GM21526 (cell line): Measurements from ENCODE around the gene MRPS2.
"Not testable (repeated sequence)": the region's sequence is repeated elsewhere in the genome, so short reads cannot be mapped to it uniquely, and the experiment has no call there.

Experiments
- ATAC-seq: cut with Tn5 transposase; IDR thresholded peaks from one replicate; pipeline ENCODE4 v1.9.1; 2021; ENCODE audit warnings: moderate library complexity; ENCODE audit not compliant: unreplicated experiment, low FRiP score

MRPS2 gene

DNA sequence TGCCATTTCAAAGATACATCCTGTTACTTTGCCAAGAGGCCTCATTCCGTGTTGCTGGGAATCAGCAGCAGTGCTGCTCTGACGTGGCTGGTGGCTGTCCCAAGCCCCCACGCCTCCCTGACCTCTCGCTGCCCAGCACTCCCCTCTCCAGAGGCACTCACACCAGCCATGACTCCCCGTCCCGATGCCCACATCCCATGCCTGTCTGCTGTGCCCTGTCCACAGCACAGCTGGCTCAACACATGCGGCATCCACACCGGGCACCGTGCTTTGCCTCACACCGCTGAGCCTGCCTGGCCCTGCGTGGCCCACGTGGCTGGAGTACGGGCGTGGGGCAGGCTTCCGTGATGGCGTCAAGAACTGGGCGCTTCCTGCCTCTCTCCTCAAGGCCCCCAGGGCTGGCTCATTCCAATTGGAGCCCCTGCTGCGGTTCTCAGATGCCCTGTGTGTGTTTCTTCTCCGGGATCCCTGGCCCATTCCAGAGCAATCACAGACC, 12.9 kb downstream of the MRPS2 start:
- no peak for ATAC-seq

DNA sequence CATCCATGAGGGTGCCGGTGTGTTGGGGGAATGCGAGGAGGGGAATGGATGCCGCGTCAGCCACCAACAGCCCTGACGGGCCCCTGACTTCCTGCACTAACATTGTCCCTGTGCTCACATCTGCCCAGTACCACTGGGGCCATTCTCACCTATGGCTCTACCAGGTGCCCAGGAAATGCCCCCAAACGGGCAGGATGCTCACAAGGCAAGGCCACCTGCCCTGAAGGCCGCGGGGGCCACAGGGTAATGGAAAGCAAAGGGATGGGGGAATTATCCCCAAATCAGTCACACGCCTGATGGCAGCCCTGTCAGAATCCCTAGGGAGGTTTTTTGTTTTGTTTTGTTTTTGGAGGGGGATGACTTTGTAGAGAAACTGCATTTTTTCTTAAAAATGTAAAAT, 13.4 kb downstream of the MRPS2 start:
- ATAC-seq: not testable (repeated sequence)

DNA sequence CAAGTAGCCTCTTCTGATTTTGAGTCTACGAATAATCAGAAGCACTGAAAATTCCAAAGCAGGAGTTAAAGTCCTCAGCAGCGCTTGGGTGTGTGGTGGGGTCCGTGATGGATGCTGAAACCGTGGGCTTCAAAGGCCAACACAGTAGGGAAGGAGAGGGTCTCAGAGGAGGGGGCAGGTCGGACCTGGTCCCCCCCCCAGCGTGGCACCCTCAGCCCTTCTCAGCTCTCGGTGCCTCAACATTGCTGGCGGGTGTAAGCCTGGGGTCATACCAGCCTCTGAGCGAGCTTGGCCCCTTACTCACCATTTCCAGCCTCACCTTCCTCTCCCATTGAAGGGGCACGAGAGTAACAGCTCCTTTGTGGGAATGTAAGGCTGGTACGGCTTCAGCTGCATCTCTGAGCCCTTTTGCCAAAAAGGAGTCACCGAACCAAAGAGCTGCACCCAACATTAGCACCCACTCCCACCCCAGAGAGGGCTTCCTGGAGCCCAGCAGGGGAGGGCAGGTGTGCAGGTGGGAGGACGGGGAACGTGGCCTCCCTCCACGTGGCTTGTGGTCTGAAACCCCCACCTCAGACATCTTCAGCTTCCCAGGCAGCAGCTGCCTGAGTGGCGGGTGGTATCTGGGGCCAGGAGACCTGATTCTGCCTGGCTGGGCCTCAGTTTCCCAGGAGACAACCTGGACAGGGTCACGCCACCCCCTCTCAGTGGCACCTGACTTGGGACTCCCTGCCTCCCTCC, 14.0 kb downstream of the MRPS2 start:
- no peak for ATAC-seq

DNA sequence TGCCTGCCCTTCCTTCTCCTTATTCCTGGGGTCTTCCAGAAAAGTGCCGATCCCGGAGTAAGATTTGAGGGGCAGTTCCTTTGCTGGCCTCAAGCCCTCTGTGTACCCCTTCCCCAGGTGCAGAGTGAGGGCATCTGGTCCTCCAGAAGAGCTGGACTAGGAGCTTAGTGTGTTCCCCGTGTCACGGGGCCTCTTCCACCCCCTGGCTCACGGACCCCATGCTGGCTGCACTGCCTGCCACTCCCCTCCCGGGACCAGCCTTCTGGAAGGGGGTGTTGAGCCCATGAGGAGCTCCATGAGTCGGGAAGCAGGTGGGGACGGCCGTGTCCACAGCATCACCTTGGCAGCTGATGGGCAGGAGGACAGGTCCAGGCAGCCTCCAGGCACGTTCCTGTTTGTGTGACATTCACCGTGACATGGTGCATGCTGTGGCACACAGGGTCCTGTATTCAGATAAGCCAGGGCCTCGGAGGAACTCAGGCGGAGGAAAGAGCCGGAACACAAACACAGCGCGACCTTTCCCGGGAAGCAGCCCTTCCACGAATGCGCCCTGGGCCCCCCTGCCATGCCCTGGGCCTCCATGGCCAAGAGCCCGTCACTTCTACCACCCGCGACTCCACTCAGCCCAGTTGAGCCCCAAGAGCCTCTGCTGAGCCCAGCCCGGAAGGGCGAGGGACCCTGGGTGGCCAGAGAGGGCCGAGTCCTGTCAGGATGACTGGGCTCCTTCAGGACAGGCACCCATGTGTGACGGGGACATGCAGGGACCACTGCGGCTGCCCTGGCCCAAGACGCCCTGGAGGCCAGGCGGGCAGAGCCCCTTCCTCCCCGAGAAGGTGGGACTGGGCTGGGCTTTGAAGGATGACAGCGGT, 14.8 kb downstream of the MRPS2 start:
- ATAC-seq: no peak

DNA sequence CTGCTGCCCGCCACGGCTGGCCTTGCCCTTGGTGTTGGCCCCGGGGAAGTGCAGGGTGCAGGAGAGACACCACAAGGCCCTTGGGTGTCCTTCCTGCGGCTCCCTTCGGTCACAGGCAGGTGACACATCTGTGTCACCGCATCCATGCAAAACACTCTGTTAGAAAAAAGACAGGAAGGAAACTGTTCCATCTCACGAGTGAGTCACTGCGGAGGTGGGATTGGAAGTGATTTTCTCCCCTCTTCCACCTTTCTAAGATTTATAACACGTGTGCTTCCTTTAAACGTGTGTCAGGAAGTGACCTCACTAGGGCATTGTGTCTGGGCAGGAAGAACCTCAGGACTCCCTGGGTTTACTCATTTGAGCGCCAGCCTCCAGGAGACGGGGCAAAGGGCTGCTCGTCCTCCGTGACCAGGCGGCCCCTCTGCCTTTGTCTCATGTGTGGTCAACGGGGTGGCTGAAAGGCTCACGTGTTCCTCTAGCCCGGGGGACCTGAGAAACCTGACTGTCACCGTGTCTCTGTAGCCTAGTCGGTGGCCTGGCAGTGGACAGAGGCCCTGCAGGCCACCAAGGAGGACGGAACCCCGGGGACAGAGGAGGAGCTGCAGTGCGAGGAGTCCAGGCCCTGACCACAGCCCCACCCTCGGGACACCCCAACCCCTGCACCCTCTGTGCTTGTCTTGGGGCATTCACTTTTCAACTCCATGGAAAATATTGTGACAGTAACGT, 15.8 kb downstream of the MRPS2 start:
- no peak for ATAC-seq

DNA sequence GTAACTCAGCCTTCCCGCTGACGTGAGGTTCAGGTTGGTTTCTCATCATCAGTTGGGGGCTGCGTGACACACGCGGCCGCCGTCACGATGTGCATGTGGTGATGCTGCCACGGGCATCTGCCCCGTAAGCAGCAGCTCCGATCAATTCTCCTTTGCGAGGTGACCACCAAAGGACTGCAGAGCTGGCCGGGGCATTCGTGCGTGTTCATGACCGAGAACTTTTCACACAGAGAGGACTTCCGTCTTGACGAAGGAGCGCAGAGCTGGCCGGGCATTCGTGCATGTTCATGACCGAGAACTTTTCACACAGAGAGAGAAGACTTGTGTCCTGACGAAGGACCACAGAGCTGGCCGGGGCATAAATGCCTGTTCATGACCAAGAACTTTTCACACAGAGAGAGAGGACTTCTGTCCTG, 16.9 kb downstream of the MRPS2 start:
- no peak for ATAC-seq

DNA sequence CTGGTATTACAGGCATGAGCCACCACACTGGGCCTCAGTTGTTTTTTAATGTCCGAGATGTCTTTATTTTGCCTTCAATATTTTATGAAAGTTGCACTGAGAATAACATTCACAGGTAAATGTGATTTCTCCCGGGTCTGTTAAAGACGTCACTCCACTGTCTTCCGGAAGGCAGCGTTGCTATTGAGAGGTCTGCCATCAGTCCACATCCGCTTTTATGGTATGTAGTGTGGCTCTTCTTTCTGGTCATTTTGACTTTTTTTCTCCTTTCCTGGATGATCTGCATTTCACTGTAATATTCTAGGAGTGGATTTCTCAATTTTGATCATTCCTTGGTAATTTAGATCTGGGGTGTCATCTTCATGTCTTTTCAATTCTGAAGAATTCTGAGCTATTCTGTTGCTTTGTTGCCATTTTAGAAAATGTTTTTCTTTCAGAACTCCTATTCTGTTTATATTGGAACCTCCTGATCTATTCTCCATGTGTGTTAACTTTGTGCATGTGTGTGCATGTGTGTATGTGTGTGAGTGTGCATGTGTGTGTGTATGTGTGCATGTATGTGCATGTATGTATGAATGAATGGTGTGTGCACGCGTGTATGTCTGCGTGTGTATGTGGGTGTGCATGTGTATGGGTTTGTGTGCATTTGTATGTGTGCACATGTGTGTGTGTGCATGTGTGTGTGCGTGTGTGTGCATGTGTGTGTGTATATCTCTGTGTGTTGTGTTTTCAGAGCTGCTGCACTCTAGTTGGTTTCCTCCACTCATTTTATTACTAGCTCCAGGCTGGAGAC, 18.9 kb downstream of the MRPS2 start:
- ATAC-seq: no peak

DNA sequence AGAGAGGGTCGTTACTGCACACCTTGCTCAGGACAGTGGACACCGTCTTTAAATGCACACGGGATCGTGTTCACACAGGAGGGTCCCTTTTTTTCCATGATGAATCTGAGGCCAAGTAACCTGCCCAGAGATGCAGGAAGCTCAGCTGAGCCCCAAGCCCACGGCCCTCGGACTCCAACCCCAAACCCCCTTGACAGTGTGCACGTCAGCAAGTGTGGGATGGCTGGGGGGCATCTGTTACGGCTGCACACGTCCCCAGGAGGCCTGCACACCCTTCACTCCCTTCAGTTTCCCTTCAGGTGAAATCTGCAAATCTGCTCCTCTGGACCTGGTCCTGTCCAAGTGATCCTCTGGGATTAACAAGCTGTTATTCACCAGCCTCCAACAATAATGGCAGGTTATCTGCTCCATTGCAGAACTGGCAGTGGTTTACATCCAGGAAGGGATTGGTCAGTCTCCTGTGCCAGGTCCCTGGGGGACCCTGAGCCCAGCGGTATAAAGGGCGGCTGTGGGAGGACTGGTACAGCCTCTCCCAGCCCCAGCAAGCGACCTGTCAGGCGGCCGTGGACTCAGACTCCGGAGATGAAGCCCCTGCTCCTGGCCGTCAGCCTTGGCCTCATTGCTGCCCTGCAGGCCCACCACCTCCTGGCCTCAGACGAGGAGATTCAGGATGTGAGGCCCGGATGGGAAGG, 20.6 kb downstream of the MRPS2 start, which contains the start of gene LCN1:
Gene LCN1, plus strand, starts transcription at position 525 of the 692 bp plus-strand sequence. Its CDS starts 58 bp downstream, at position 583.
- ATAC-seq: no peak

DNA sequence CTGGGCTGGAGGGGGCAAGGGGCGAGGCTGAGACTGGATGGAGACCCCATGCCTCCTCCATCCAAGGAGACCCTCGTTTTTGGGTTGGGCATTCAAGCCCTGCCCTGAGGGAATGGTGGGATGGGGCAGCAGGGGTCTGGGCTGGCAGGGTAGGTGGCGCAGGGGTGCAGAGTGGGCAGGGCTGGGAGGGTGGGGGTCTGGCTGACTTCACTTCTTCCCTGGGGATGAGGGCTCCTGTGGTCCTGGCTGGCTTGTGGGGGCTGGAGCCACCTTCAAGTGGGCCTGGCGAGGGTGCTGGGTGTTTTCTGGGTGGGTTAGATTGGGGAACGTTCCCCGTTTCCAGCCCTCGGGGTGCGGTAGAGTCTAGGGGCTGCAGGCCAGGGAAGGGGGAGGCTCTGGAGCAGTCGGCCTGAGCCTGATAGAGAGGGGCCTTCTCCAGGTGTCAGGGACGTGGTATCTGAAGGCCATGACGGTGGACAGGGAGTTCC, 21.2 kb downstream of the MRPS2 start:
- no peak for ATAC-seq

DNA sequence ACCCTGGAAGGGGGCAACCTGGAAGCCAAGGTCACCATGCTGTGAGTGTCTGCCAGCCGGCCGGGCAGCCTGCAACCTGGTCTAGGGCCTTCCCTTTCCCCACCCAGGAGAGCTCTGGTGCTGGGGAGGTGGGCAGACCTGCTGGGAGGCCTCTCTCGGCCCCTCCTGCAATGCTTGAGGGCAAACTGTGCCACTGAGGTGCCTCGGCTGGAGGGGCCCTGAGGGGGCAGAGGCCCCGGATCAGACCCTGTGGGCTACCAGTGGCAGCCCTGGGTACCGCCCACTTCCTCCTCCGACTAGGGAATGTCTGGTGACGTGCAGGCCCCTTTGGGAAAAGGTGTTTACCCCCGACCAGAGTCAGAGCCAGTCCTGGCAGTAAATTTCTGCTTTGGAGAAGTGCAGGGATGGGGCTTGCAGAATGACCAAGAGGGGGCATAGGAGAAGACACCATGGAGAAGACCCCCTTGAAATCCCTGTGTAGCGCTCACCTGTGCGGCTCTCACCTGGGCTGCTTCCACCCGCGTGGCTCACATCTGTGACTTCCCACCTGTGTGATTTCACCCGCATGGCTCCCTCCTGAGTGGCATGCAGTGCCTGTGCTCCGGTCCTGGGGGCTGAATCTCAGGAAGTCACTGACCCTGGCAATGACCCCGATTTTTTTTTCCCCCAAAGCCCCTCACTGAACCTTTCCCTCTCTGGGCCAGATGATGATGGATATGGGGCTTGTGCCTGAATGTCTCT, 21.8 kb downstream of the MRPS2 start:
- no peak for ATAC-seq

DNA sequence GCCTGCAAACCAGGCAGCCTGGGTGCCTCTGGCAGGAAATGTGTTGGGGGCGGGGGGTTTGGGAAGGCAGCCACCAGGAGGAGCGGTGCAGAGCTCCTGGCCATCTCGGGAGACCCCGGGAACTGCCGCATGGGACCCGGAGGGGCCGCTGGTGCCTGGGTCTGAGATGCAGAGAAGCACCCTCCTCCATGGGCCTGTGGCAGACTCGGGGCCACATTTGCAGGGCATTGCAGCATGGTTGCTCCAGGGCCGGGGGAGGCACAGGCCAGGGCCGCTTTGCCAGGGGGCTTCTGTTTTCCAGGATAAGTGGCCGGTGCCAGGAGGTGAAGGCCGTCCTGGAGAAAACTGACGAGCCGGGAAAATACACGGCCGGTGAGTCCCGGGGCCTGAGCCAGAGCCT, 22.4 kb downstream of the MRPS2 start:
- no peak for ATAC-seq

DNA sequence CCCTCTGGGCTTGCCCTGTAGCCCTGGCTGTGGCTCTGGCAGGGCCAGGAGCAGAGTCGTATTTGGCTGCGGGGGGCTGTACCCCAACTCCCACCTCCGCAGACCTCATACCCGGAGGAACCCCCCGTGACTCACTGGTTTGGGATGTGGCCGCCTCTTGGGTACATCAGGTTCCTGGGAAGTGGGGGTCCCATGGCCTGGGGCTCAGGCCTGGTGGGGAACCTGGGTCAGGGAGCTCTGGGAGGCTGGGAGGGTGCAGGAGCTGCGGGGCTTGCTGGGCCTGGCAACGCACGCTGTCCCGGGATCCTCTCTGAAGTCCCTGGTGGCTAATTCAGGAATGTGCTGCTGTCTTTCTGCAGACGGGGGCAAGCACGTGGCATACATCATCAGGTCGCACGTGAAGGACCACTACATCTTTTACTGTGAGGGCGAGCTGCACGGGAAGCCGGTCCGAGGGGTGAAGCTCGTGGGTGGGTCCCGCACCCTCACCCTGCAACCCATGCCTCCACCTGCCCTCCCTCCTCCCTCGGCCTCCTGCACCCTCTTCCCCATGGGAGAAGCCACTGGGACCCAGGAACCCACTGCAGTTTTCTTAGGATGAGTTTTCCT, 23.1 kb downstream of the MRPS2 start:
- ATAC-seq: no peak

DNA sequence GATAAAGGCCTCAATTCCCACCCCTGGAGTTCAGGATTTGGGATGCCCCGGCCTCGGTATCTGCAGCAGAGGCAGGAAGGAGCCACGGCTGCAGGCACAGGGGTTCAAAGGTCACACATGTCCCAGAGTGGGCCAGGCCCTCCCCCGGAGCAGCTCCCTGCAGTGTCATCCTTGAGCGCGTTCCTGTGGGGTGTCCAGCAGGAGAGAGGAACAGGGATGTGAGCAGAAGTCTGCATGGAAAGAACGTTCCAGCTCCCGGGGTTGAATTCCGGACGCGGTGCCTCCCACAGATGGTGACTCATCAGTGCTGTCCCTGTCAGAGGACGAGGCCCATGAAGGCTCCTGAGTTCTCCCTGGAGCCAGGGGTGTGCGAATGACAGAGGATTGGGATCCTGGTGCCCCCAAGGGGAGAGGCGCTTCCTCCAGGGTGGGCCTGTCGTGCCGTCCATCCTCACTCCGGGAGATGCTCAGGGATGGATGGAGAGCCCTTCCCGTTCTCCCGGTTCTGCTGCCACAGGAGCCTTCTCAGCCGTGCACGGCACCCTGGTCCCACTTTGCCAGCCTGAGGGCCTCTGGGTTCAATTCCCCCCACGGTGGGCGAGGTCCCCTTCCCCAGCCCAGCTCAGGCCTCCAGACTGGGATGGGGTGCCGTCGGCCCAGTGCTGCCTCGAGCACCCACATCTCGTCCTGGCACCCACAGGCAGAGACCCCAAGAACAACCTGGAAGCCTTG, 23.8 kb downstream of the MRPS2 start:
- ATAC-seq: no peak

DNA sequence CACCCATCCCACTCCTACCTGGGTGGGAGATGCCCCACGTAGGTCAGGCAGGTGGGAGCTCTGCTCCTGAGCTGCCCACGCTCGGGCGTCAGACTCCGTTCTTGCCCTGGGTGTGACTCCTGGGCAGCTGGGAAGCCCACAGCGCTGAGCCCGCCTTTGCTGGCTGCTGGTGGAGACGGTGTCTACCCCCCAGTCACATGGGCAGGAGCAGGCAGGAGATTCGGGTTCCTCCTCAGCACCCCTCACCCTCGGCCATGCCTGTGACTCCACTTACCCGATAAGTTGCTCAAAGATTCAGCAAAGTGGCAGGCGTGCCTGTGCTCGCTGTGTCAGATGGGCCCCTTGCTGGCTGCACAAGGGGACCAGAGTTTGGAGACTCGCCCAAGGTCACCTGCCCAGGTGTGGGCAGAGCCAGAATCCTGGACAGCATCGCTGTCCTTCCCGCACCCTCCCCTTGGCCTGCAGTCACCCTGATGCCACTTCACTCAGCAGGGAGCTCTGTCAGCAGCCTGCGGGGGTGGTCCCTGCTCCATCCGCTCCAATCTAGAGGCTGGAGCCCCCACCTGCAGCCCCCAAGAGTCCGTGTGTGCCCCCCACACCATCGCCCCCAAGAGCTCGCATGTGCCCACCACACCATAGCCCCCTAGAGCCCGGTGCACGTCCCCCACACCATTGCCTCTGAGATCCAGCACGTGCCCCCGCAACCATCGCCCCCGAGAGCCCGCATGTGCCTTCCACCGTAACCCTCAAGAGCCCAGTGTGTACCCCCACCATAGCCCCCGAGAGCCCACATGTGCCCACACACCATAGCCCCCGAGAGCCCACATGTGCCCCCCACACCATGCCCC, 25.0 kb downstream of the MRPS2 start:
- no peak for ATAC-seq

DNA sequence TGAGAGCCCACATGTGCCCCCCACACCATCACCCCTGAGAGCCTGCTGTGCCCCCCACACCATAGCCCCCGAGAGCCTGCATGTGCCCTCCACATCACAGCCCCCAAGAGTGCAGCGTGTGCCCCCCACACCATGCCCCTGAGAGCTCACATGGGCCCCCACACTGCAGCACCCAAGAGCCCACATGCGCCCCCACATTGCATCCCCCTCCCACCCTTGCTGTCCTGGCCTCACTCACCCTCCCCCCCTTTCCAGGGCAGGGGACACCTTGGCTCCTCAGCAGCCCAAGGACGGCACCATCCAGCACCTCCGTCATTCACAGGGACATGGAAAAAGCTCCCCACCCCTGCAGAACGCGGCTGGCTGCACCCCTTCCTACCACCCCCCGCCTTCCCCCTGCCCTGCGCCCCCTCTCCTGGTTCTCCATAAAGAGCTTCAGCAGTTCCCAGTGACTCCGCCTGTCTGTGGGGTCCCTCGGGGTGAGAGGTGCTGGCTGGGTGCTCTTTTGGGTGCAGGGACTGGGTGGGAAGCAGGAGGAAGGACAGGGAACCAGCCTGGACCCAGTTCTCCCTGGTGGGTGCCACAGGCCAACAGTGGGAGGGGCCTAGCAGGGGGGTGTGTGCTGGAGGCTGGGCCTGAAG, 25.7 kb downstream of the MRPS2 start:
- ATAC-seq: no peak
